ENCODE data around the gene NRSN1. TPM values are rescaled to one million over a fixed set of nuclear protein-coding genes. Genes with fewer than 3 reads are reported as not detected.

NRSN1 gene
- total and polyA plus RNA-seq, 2 of the 13 experiments (the other 11 are each of a cell fraction or from before 2014, with no cell fraction given), result not detected

- no peak for TF ChIP-seq RORA (CRISPR knock-in tag; IDR thresholded peaks at IDR 0.05)
- TF ChIP-seq USF2 (IDR thresholded peaks at IDR 0.05; ENCODE audit: low read depth, low read length), result no peak
- no peak for TF ChIP-seq USF2 (CRISPR knock-in tag; IDR thresholded peaks at IDR 0.05; ENCODE audit: borderline replicate concordance)
- no peak for TF ChIP-seq FOXM1 (CRISPR knock-in tag; IDR thresholded peaks at IDR 0.05)
- no peak for TF ChIP-seq ATM (IDR thresholded peaks at IDR 0.05; ENCODE audit: borderline replicate concordance)
- no peak for TF ChIP-seq ZNF691 (CRISPR knock-in tag; IDR thresholded peaks at IDR 0.05; ENCODE audit: borderline replicate concordance, low read depth)
- peak; percentile 53; the same call in 1 of the 2 replicates for TF ChIP-seq HOMEZ (CRISPR knock-in tag; IDR thresholded peaks at IDR 0.05; ENCODE audit: low read depth)
- peak; percentile 90 for TF ChIP-seq ZMYM3 (CRISPR knock-in tag; IDR thresholded peaks at IDR 0.05)
- no peak for TF ChIP-seq MYNN (CRISPR knock-in tag; IDR thresholded peaks at IDR 0.05; ENCODE audit: low read depth)
- TF ChIP-seq FOXC1 (CRISPR knock-in tag; IDR thresholded peaks at IDR 0.05; ENCODE audit: borderline replicate concordance), result no peak
- TF ChIP-seq EP300 (IDR thresholded peaks at IDR 0.05; ENCODE audit: low read depth in 2 of 2, low read length in 2 of 2), result peak; percentile 48 to 91; a peak in 3 of 4 replicates
- peak; percentile 72; the same call in 1 of the 2 replicates for TF ChIP-seq EP300 (CRISPR knock-in tag; IDR thresholded peaks at IDR 0.05; ENCODE audit: borderline replicate concordance)
- no peak for TF ChIP-seq ZNF572 (CRISPR knock-in tag; IDR thresholded peaks at IDR 0.05)
- TF ChIP-seq MBNL3 (CRISPR knock-in tag; conservative IDR thresholded peaks at IDR 0.05), result no peak
- no peak for TF ChIP-seq SOX6 (IDR thresholded peaks at IDR 0.05)
- peak; percentile 96 for TF ChIP-seq SOX6 (CRISPR knock-in tag; IDR thresholded peaks at IDR 0.05)
- no peak for TF ChIP-seq TRIM24 (CRISPR knock-in tag; IDR thresholded peaks at IDR 0.05)
- no peak for TF ChIP-seq ZNF737 (CRISPR knock-in tag; IDR thresholded peaks at IDR 0.05; ENCODE audit: borderline replicate concordance)
- 0 out of 2 replicates have a peak, but pooled peaks have one; percentile 40 for TF ChIP-seq YEATS4 (CRISPR knock-in tag; IDR thresholded peaks at IDR 0.05; ENCODE audit: borderline replicate concordance)
- peak; percentile 45; the same call in 1 of the 2 replicates for TF ChIP-seq FOXP4 (CRISPR knock-in tag; IDR thresholded peaks at IDR 0.05)
- peak; percentile 24; the same call in 1 of the 2 replicates for TF ChIP-seq ETV5 (CRISPR knock-in tag; IDR thresholded peaks at IDR 0.05; ENCODE audit: borderline replicate concordance)
- TF ChIP-seq NFKB2 (CRISPR knock-in tag; IDR thresholded peaks at IDR 0.05; ENCODE audit: borderline replicate concordance), result 0 out of 2 replicates have a peak, but pooled peaks have one; percentile 40
- no peak for TF ChIP-seq ZNF296 (CRISPR knock-in tag; conservative IDR thresholded peaks at IDR 0.05)
- TF ChIP-seq ZNF441 (CRISPR knock-in tag; IDR thresholded peaks at IDR 0.05; ENCODE audit: borderline replicate concordance), result no peak
- no peak for TF ChIP-seq MTF1 (CRISPR knock-in tag; IDR thresholded peaks at IDR 0.05)
- 0 out of 2 replicates have a peak, but pooled peaks have one; percentile 27 for TF ChIP-seq SAFB2 (CRISPR knock-in tag; IDR thresholded peaks at IDR 0.05; ENCODE audit: borderline replicate concordance, low read depth)
Measured at GRCh38 chr6:24145690-24146131, 19.7 kb downstream of the NRSN1 start (continued).
